HG03378 (cell line): ENCODE results near the gene RAB11B.
"Not testable (repeated sequence)": the region's sequence is repeated elsewhere in the genome, so short reads cannot be mapped to it uniquely, and the experiment has no call there.

ENCODE experiments used
- ATAC-seq: cut with Tn5 transposase; IDR thresholded peaks from one replicate; pipeline ENCODE4 v1.9.1; 2021; ENCODE audit warnings: mild to moderate bottlenecking, moderate library complexity; ENCODE audit not compliant: unreplicated experiment

Gene RAB11B

DNA sequence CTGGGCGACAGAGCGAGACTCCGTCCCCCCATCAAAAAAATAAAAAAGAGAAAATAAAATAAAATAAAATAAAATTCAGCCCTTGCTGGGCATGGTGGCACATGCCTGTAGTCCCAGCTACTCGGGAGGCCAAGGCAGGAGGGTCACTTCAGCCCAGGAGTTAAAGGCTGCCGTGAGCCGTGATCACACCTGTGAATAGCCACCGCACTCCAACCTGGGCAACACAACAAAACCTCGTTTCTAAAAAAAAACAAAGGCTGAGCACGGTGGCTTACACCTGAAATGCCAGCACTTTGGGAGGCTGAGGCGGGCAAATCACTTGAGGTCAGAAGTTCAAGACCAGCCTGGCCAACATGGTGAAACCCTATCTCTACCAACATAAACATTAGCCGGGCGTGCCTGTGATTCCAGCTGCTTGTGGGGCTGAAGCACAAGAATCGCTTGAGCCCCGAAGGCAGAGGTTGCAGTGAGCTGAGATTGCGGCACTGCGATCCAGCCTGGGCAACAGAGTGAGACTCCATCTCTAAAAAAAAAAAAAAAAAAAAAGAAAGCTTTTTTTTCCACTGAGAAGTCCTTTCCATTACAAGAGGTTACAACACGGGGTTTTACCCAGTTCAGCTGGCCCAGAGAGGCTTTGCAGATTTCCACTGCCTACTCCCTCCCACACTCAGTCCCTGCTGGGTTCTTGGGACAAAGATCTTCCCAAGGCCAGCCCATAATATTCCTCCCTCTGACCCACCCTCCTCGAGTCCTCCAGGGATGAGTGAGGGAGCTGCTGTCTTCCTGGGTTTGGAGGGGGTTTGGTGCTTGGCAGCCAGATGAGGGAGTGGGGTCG, 19.8 kb upstream of the RAB11B start:
- no peak for ATAC-seq

DNA sequence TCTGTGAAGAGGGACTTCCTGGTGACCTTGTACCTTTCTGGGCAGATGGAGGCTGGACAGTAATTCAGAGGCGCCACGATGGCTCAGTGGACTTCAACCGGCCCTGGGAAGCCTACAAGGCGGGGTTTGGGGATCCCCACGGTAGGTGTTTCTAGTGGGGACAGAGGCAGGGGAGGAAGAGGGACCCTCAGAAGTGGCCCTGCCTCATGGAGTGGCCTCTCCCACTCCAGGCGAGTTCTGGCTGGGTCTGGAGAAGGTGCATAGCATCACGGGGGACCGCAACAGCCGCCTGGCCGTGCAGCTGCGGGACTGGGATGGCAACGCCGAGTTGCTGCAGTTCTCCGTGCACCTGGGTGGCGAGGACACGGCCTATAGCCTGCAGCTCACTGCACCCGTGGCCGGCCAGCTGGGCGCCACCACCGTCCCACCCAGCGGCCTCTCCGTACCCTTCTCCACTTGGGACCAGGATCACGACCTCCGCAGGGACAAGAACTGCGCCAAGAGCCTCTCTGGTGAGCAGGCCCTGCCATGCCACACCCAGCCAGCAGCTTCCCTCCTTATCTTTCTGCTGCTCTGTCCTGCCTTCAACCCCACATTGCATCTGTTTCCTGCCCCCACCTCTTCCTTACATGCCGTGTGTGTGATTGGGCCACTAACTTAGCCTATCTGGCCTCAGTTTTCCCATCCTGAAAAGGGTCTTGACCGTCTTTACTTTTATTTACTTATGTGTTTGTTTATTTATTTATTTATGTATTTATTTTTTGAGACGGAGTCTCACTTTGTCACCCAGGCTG, 19.0 kb upstream of the RAB11B start:
- no peak for ATAC-seq

DNA sequence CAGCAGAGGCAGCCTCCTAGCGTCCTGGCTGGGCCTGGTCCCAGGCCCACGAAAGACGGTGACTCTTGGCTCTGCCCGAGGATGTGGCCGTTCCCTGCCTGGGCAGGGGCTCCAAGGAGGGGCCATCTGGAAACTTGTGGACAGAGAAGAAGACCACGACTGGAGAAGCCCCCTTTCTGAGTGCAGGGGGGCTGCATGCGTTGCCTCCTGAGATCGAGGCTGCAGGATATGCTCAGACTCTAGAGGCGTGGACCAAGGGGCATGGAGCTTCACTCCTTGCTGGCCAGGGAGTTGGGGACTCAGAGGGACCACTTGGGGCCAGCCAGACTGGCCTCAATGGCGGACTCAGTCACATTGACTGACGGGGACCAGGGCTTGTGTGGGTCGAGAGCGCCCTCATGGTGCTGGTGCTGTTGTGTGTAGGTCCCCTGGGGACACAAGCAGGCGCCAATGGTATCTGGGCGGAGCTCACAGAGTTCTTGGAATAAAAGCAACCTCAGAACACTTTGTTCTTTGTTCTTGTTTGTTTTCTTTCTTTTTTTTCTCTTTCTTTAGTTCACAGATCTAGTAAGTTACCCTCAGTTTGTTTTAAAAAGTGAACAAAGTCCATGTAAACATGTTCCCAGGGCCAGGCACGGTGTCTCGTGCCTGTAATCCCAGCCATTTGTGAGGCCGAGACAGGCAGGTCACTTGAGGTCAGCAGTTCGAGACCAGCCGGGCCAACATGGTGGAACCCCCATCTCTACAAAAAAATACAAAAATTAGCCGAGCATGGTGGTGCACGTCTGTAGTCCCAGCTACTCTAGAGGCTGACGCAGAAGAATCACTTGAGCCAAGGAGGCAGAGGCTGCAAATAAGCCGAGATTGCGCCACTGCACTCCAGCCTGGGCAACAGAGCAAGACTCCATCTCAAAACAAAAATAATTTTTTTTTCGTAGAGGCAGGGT, 16.0 kb upstream of the RAB11B start:
- no peak for ATAC-seq

DNA sequence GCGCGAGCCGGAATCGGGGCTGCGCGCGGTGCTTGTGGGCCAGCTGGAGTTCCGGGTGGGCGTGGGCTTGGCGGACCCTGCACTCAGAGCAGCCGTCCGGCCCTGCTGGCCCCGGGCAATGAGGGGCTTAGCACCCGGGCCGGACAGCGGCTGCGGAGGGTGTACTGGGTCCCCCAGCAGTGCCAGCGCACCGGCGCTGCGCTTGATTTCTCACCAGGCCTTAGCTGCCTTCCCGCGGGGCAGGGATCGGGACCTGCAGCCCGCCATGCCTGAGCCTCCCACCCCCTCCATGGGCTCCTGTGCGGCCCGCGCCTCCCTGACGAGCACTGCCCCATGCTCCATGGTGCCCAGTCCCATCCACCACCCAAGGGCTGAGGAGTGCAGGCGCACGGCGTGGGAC, 14.4 kb upstream of the RAB11B start:
- not testable (repeated sequence) for ATAC-seq

DNA sequence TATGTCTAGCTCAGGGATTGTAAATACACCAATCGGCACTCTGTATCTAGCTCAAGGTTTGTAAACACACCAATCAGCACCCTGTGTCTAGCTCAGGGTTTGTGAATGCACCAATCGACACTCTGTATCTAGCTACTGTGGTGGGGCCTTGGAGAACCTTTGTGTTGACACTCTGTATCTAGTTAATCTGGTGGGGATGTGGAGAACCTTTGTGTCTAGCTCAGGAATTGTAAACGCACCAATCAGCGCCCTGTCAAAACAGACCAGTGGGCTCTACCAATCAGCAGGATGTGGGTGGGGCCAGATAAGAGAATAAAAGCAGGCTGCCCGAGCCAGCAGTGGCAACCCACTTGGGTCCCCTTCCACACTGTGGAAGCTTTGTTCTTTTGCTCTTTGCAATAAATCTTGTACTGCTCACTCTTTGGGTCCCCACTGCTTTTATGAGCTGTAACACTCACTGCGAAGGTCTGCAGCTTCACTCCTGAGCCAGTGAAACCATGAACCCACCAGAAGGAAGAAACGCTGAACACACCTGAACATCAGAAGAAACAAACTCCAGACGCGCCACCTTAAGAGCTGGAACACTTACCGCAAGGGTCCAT, 13.7 kb upstream of the RAB11B start:
- not testable (repeated sequence) for ATAC-seq

DNA sequence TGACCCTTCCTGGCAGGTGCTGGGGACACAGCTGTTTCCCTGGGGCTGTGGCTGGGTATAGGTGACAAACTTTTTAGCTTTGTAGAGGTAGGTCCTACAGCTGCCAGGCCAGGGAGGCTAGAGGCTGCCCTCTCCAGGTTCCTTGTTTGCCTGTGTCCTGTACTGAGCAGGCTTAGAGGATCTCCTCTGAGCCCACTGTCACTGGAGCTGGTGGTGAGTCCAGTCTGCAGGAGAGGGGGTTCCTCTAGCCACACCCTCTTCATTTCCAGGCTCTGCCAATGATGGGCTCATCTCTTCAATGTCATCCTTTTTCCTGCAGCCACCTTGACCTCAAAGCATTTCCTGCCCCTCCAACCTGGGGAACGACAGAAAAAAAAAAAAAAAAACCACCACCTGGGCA, 12.6 kb upstream of the RAB11B start:
- ATAC-seq, result no peak

DNA sequence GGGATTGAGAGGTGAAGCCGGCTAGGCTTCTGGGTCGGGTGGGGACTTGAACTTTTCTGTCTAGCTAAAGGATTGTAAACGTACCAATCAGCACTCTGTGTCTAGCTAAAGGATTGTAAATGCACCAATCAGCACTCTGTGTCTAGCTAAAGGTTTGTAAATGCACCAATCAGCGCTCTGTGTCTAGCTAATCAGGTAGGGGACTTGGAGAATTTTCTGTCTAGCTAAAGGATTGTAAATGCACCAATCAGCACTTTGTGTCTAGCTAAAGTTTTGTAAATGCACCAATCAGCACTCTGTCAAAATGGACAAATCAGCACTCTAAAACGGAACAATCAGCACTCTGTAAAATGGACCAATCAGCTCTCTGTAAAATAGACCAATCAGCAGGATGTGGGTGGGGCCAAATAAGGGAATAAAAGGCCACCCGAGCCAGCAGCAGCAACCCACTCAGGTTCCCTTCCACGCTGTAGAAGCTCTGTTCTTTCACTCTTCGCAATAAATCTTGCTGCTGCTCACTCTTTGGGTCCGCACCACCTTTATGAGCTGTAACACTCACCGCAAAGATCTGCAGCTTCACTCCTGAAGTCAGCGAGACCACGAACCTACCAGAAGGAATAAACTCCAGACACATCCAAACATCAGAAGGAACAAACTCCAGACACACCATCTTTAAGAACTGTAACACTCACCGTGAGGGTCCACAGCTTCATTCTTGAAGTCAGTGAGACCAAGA, 10.8 kb upstream of the RAB11B start:
- not testable (repeated sequence) for ATAC-seq

DNA sequence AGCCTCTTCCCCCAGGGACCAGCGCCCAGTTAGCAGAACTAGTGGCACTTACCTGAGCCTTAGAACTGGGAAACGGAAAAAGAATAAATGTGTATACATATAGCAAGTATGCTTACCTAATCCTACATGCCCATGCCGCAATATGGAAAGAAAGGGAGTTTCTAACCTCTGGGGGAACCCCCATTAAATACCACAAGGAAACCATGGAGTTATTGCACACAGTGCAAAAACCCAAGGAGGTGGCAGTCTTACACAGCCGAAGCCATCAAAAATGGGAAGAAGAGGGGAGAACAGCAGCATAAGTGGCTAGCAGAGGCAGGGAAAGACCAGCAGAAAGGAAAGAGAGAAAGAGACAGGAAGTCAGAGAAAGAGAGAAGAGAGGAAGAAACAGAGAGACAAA, 5.6 kb upstream of the RAB11B start:
- not testable (repeated sequence) for ATAC-seq

DNA sequence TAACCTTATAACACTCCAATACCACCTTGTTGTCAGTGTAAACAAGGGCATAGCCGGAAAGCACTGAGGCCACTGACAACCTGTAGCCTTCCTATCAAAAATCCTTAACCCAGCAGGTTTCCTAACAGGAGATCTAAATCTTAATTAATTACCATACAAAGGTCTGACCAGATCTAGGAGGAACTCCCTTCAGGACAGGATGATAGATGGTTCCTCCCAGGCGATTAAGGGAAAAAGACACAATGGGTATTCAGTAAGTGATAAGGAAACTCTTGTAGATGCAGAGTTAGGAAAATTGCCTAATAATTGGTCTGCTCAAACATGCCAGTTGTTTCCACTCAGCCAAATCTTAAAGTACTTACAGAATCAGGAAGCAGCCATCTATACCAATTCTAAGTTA, 5.1 kb upstream of the RAB11B start:
- ATAC-seq, result not testable (repeated sequence)

DNA sequence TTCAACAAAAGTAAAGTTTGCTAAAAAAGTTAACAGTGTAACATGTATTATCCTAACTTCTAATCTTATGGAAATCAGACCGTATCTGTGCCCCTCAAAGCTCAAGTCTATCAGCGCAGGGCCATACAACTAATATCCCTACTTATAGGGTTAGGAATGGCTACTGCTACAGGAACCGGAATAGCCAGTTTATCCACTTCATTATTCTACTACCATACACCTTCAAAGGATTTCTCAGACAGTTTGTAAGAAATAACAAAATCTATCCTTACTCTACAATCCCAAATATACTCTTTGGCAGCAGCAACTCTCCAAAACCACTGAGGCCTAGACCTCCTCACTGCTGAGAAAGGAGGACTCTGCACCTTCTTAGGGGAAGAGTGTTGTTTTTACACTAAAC, 4.6 kb upstream of the RAB11B start:
- ATAC-seq, result not testable (repeated sequence)

DNA sequence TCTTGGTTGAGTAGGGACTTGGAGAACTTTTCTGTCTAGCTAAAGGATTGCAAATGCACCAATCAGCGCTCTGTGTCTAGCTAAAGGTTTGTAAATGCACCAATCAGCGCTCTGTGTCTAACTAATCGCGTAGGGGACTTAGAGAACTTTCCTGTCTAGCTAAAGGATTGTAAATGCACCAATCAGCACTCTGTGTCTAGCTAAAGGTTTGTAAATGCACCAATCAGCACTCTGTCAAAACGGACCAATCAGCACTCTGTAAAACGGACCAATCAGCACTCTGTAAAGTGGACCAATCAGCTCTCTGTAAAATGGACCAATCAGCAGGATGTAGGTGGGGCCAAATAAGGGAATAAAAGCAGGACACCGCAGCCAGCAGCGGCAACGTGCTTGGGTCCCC, 3.7 kb upstream of the RAB11B start:
- not testable (repeated sequence) for ATAC-seq

DNA sequence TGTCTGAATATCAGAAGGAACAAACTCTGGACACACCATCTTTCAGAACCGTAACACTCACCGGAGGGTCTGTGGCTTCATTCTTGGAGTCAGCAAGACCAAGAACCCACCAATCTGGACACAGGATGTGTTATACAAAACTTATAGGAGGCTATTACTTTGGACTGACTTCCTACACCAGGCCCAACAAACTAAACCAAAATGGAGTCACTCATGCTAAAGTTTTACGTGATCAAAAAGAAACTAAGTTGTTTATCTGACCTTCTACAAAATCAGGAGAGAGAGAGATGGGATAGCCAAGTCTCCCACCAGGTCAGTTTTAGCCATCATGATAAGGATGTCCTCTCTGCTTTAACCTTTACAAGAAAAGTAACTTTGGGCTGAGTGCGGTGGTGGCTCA, 3.2 kb upstream of the RAB11B start:
- no peak for ATAC-seq

DNA sequence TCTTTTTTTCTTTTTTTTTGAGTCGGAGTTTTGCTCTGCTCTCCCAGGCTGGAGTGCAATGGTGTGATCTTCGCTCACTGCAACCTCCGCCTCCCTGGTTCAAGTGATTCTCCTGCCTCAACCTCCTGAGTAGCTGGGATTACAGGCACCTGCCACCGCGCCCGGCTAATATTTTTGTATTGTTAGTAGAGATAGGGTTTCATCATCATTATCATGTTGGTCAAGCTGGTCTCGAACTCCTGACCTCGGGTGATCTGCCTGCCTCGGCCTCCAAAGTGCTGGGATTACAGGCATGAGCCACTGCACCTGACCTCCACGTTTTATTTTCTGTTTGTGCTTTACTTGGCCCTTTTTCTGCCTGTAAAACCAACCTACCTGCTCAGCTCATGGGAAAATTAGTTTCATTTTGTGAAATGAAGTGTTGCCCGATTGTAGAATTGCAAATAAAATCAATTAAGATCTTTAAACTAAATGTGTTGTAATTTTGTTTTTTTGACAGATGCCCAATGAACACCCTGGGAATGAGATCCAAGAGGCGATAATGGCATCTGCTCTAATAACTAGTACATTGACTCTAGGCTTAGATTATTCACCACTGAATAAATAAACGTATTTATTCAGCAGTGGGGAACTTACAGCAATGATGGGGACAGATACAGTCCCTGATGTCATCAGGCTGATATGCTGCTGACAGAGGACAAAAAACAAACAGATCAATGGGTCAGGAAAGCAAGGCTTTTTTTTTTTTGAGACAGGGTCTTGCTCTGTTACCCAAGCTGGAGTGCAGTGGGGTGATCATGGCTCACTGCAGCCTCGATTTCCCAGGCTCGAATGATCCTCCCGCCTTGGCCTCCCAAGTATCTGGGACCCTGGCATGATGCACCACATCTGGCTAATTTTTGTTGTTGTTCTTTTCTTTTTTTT, 2.2 kb upstream of the RAB11B start:
- ATAC-seq, result no peak

DNA sequence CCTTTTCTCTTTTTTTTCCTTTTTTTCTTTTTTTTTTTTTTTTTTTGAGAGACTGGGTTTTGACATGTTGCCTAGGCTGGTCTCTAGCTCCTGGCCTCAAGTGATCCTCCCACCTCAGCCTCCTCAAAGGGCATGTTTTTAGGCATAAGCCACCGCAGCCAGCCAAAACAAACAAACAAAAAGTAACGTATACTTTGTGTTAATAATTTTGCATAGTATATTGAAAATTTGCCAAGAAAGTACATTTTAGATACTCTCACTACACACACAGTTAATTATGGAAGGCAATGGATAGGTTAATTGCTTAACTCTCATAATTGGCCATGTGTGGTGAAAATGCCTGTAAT, 1.6 kb upstream of the RAB11B start:
- no peak for ATAC-seq

DNA sequence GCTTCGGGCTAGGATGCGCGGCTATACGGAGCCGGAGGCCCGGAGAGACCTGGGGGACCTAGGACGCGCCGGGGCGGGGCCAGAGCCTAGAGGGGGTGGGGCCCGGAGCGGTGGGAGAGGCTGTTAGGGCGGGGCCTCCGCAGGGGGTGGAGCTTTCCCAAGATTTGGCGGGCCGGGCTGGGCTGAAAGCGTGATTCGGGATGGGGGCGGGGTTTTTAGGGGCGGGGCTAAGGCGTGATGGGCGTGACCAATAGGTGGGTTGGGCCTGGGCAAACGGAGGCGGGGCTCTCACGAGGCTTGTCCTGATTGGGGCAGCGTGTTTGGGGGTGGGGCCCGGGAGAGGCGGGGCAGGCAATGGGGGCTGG, 439 bp downstream of the RAB11B start:
- peak; percentile 14 for ATAC-seq

DNA sequence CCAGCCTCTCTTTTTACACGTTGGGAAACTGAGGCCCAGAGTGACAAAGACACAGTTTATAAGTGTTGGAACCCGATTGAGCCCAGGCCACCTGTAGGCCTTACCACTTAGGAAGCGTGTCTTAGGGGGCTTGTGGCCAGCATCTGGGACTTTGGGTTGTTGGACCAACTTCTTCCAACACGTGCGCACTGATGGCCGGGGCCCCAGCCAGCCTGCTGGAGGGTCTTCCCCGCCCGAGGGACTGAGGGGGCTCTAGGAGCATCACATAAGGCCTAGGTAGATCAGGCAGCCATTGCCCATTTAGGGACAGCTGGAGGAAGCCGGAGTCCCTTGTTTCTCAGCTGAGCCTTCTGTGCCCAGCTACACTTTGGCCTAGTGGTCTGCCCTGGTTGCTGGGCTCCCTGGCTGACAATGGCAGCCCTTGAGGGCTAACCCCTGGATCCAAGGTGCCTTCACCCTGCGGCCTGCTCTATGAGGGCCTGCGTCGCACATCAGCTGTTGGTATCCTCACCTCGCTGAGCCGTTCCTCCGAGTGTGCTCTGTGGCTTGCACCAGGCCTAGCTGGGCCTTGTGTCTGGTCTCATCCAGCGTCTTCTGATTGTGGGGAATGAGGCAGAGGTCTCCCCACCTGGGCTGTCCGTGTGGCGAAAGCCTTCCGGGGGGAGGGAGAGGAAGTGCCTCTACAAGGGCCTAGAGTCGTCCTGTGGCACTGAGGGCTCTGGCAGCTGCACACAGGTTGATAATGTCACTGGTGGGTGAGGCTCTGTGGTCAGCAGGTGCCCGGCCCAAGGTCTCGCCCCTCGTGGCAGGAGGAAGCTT, 1.2 kb downstream of the RAB11B start:
- ATAC-seq, result no peak

DNA sequence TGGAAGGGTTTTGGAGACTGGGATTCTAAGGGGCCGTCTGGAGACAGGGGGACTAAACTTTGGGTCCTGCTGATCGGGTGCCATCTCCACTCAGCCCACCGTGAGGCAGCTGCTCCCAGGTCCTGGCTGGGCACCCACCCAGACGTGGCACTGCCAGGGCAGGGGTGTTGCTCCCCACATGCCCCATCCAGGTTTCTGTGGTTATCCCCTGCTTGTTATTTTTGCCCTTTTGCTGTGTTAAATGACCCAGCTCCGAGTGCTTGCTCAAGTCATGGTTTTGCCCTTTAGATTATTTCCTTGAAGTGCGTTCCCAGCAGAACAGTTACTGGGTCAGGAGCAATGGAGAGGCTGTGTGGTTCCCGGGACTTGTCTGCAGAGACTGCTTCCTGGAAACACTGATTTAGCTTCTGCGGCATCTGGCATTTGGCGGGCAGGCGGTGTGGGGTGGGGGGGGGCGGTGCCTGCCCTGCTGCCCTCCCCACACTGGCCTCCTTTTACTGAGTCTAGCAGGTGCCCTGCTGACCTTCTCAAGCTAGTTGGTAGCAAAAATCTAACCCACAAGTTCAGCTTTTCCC, 1.9 kb downstream of the RAB11B start:
- ATAC-seq, result no peak
